ENCODE data around the gene NME8.

NME8 gene

GRCh38 chr7:37933018-37933566, 84.7 kb downstream of the NME8 start:
- no peak for DNase-seq (ENCODE audit: low read depth)

- DNase-seq (ENCODE audit: low read depth) = no peak
Measured at GRCh38 chr7:37942934-37943610, 94.7 kb downstream of the NME8 start.

- DNase-seq (ENCODE audit: low read depth) = no peak
Measured at GRCh38 chr7:37943905-37944736, 95.7 kb downstream of the NME8 start.

- DNase-seq (ENCODE audit: low read depth) = no peak
Measured at GRCh38 chr7:37944737-37945054, 96.3 kb downstream of the NME8 start.

- DNase-seq (ENCODE audit: low read depth) = no peak
Measured at GRCh38 chr7:37945336-37945735, 96.9 kb downstream of the NME8 start.

- DNase-seq (ENCODE audit: low read depth) = no peak
Measured at GRCh38 chr7:37947138-37947940, 98.9 kb downstream of the NME8 start.

- no peak for DNase-seq (ENCODE audit: low read depth)
Measured at GRCh38 chr7:37947941-37948210, 99.5 kb downstream of the NME8 start.

Measured in T-helper 22 cell (primary cell).